Colonic mucosa (tissue), 4 donors: ENCODE measurements around the gene KLF7. TPM values are rescaled to one million over a fixed set of nuclear protein-coding genes. Genes with fewer than 3 reads are reported as not detected.

Experiments
- DNase-seq: peaks from one replicate; pipeline ENCODE4 v3.0.0-alpha.2; 2020
- H3K27ac ChIP-seq: fragments of 200-600 bp; one replicate; pipeline ENCODE4 v1.8.0; 2021
- H3K27me3 ChIP-seq: fragments of 200-600 bp; one replicate; pipeline ENCODE4 v1.8.0; 2021
- H3K36me3 ChIP-seq: fragments of 200-600 bp; one replicate; pipeline ENCODE4 v1.8.0; 2021
- H3K4me1 ChIP-seq: fragments of 200-600 bp; one replicate; pipeline ENCODE4 v1.8.0; 2021; ENCODE audit warnings: mild to moderate bottlenecking
- H3K4me3 ChIP-seq: fragments of 200-600 bp; one replicate; pipeline ENCODE4 v1.8.0; 2021
- H3K9ac ChIP-seq, 2 donors: one replicate each; pipeline ENCODE4 v1.7.0; 2013; ENCODE audit warnings: control low read depth in 2 of 2, low read depth in 2 of 2, low read length in 2 of 2
- H3K9me3 ChIP-seq: fragments of 200-600 bp; one replicate; pipeline ENCODE4 v1.8.0; 2021
- intact Hi-C: fragments of 100-400 bp; cut with DNase I; formaldehyde crosslinking; loops from one replicate; pipeline ENCODE4 v1.14.1; 2022
- total RNA-seq, 2 donors: library from RNA; stranded (reverse); fragmentation: NEBNext Ultra II Directional in 1 of 2; extraction: Animal tissue kit (Norgen Biotek cat#: 25700) in 1 of 2; gene quantifications; one replicate each; pipeline ENCODE4 v1.2.1, GENCODE V29; 2021
- TF ChIP-seq, protein P1 (sequence below): fragments of 200-600 bp; IDR thresholded peaks from one replicate; pipeline ENCODE4 v1.8.0; 2022; ENCODE audit warnings: antibody characterized with exemption, mild to moderate bottlenecking
- donor health status: healthy.
- donor health status: DM: no; HTN: no; CAD: no.
- donor health status: DM: no; HTN: no; CAD: no.

Gene KLF7
- total RNA-seq, 2 donors from 2014 or later = 4.7 to 12.9 TPM

DNA sequence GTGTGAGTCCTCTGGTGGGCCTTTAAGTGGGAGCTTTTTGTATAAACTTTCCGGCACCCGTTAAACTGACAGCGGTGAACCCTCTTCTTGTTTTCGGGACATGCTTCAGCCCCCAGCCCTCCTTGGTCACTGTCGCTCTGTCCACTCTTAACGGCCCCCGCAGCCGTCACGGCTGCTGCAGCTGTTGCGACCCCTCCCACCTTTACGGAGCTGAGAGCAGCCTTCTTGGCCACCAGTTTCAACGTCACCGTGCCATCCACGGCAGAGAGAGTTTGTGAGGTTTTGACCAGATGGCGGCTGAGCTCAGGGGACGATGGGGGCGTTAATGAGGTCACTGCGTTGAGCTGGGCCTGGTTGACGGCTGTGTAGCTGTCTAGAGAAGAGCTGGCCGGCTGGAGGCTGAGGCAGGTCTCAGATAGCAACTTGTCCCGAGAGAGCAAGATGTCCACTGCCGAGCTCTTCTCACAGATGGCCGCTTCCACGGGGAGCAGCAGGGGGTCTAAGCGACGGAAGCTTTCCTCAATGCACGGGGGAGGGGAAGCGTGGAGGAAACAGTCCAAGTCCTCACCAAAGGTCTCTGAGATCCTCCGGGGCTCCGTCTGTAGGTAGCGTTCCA lies 41.9 kb downstream of the KLF7 start:
- intact Hi-C loops = no loop called here
- TF ChIP-seq, protein P1, sequence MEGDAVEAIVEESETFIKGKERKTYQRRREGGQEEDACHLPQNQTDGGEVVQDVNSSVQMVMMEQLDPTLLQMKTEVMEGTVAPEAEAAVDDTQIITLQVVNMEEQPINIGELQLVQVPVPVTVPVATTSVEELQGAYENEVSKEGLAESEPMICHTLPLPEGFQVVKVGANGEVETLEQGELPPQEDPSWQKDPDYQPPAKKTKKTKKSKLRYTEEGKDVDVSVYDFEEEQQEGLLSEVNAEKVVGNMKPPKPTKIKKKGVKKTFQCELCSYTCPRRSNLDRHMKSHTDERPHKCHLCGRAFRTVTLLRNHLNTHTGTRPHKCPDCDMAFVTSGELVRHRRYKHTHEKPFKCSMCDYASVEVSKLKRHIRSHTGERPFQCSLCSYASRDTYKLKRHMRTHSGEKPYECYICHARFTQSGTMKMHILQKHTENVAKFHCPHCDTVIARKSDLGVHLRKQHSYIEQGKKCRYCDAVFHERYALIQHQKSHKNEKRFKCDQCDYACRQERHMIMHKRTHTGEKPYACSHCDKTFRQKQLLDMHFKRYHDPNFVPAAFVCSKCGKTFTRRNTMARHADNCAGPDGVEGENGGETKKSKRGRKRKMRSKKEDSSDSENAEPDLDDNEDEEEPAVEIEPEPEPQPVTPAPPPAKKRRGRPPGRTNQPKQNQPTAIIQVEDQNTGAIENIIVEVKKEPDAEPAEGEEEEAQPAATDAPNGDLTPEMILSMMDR = no peak
- DNase-seq = no peak
- H3K27me3 ChIP-seq = no peaks in the 10 kb centered on the region
- H3K27ac ChIP-seq = no peak overlapping the region
- H3K4me3 ChIP-seq = no peak overlapping the region
- H3K9me3 ChIP-seq = no peaks in the 10 kb centered on the region
- H3K9ac ChIP-seq = no peak overlapping the region
- H3K36me3 ChIP-seq = no peaks in the 10 kb centered on the region
- H3K4me1 ChIP-seq = no peaks in the 10 kb centered on the region

- TF ChIP-seq, protein P1 = no peak
- Histone ChIP-seq H3K27me3 (no peaks in the 10 kb centered on the region), H3K4me1 (no peaks in the 10 kb centered on the region), H3K9ac (no peak overlapping the region), H3K36me3 (no peaks in the 10 kb centered on the region), H3K9me3 (no peaks in the 10 kb centered on the region), H3K4me3 (no peak overlapping the region), H3K27ac (no peak overlapping the region)
- DNase-seq = no peak
- intact Hi-C loops = no loop called here
Observed at GRCh38 chr2:207123335-207123744, 42.4 kb downstream of the KLF7 start.

- no peaks in the 10 kb centered on the region for H3K27me3 ChIP-seq
- no peaks in the 10 kb centered on the region for H3K4me1 ChIP-seq
Observed at GRCh38 chr2:207122651-207123334, 43.0 kb downstream of the KLF7 start.

GRCh38 chr2:207121784-207122183 lies 44.0 kb downstream of the KLF7 start:
- H3K27ac ChIP-seq = no peak overlapping the region
- no peaks in the 10 kb centered on the region for H3K4me1 ChIP-seq
- TF ChIP-seq, protein P1 = no peak
- intact Hi-C loops = no loop called here
- no peak overlapping the region for H3K4me3 ChIP-seq
- H3K9ac ChIP-seq = no peak overlapping the region
- H3K9me3 ChIP-seq = no peaks in the 10 kb centered on the region
- H3K36me3 ChIP-seq = no peaks in the 10 kb centered on the region
- H3K27me3 ChIP-seq = no peaks in the 10 kb centered on the region
- DNase-seq = no peak

More at GRCh38 chr2:207122651-207123334, 43.0 kb downstream of the KLF7 start:
- H3K4me3 ChIP-seq = no peak overlapping the region
- H3K27ac ChIP-seq = no peak overlapping the region
- no peak overlapping the region for H3K9ac ChIP-seq
- intact Hi-C loops = no loop called here
- H3K36me3 ChIP-seq = no peaks in the 10 kb centered on the region
- no peaks in the 10 kb centered on the region for H3K9me3 ChIP-seq
- TF ChIP-seq, protein P1 = no peak
- DNase-seq = no peak

DNA sequence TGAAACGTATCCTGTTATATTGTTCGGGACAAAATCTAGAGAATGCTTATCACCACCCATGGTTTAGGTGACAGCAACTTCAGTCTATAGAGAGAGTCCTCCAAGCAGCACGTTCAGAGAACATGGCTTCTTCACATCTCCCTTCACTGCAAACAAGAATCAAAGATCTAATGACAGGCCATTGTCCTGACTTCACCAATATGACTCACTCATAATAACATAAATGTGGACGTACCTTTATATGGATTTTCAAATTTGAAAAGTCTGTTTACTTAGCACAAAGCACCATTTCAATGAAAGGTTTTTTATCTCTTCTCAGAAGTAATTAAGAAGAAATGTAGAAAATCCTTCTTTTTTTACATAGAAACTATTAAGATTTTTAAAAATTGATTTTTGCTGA lies 46.7 kb downstream of the KLF7 start:
- no peak for DNase-seq

More for the DNA sequence above, 46.7 kb downstream of the KLF7 start:
- no peaks in the 10 kb centered on the region for H3K9me3 ChIP-seq
- no peaks in the 10 kb centered on the region for H3K36me3 ChIP-seq
- H3K27ac ChIP-seq = no peak overlapping the region
- H3K9ac ChIP-seq = no peak overlapping the region
- TF ChIP-seq, protein P1 = no peak
- no peaks in the 10 kb centered on the region for H3K4me1 ChIP-seq
- intact Hi-C loops = no loop called here
- H3K4me3 ChIP-seq = no peak overlapping the region
- no peaks in the 10 kb centered on the region for H3K27me3 ChIP-seq
